Dermis blood vessel endothelial cell (primary cell): ENCODE measurements around the gene STK24. TPM values are rescaled to one million over a fixed set of nuclear protein-coding genes. Genes with fewer than 3 reads are reported as not detected.
A peak's percentile ranks its signal among the peaks of the same experiment; 100 is the strongest.
"Not testable (repeated sequence)": the region's sequence is repeated elsewhere in the genome, so short reads cannot be mapped to it uniquely, and the experiment has no call there.

Source experiments
- DNase-seq: peaks from one replicate; pipeline ENCODE4 v3.0.0; 2010
- total RNA-seq: library from RNA; depleted of rRNA; stranded (reverse); fragments of >200 nt; gene quantifications from 2 replicates; pipeline ENCODE4 v1.2.3, GENCODE V29; 2014

Gene STK24
- total RNA-seq, 1 donor from 2014 or later: 40.8 TPM

GRCh38 chr13:98429977-98430736 is 146.8 kb downstream of the STK24 start:
- DNase-seq: no peak

DNA sequence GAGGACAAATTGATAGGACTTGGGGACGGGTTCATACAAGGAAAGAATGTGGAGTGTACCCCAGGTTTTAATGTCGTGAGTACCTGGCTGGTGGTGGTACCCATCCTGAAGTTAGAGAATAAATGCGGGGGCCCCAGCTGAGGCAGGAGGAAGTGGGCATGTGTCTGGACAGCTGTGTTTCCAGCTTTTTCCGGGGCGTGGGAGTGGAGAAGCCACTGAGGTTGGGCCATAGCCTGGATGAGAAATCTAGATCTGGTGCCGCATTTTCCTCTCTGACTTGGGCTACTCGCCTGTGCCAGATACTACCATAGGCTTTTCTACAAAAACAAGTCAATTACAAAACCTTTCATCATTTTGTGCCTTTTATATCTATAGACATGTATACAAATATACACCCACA is 147.4 kb downstream of the STK24 start:
- DNase-seq: no peak

- no peak for DNase-seq
Observed at GRCh38 chr13:98429081-98429480, 147.8 kb downstream of the STK24 start.

GRCh38 chr13:98428256-98428966 is 148.5 kb downstream of the STK24 start:
- no peak for DNase-seq

DNA sequence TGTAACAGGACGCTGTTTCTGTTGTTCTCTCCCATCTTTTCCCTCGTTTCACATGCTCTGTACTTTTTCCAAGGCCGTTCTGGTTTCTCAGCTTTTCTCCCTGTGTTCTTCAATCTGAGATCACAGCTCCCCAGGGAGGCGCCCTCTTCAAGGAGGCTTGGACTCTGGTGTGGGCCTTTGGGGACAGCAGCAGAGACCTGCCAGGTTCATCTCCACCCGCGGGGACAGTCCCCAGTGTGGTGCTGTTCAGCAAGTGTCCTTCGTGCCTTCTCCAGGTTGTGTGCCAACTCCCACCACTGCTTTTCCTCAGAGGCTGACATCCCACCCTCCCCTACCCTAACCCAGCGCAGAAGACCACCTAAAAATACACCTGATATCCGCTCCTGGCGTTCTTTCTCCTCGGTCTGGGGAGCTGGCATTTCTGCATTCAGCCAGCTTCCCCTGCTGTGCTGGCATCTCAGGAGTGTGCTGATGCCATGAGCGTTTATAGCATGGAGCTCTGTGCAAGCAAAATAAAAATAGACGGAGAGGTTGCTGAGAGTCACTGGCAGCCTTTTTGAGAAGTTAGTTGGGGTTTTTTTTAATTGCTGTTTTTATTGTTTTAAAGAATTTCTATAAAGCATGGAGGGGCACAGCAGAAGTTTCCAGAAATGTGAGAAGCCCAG is 149.4 kb downstream of the STK24 start:
- no peak for DNase-seq

DNA sequence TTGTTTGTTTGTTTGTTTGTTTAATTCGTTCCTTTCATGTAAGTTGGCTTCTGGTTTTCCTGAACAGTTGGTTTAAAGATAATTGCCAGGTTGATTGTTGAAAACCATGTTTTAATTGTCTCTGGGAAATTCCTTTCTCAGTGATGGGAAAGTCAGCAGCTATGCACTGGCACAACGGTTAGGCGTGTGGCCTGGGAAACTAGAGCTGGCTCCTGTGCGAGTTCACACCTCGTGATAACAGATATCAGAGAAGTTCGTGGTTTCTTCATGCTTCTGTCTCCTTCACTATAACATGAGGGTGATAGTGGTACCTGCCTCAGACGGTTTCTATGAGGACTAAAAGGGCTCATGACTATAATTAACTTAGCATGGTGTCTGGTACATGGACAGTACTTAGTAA is 153.5 kb downstream of the STK24 start:
- DNase-seq: no peak

- no peak for DNase-seq
Observed at GRCh38 chr13:98422046-98422445, 154.9 kb downstream of the STK24 start.

- DNase-seq: no peak
Observed at GRCh38 chr13:98420554-98421175, 156.2 kb downstream of the STK24 start.

- DNase-seq: no peak
Observed at GRCh38 chr13:98419786-98420553, 156.9 kb downstream of the STK24 start.

GRCh38 chr13:98416408-98416807 is 160.5 kb downstream of the STK24 start:
- DNase-seq: no peak

DNA sequence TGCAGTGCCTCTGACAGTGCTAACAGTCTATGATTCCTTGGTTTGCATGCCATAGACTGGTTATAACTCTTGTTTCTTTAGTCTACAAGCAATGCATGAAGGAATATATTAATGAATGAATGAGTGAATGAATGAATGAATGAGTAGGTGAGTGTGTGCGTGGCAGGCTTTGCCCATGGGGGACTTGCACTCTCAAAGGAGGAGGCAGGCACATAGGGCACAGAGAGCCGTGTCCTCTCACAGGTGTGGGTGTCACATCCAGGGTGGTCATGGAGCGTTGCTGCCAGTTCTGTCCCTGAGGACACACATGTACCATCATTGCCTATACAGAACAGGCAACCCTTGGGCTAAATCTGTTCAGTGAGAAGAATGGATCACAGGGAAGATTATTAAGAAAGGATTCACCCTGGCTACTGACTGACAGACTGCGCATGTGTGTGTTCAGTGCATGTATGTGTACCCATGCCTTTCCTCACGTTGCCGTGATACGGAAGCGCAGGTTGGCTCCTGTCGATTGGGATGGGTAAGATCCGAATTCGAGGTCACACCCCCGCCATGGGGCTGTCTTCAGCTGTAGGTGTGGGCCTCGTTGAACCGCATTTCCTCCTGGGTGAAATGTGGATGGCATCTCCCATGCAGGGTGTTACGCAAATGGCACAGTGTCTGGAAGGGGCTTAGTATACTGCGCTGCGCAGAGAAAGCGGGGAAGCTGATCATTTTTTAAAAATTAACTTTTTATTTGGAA is 161.4 kb downstream of the STK24 start:
- no peak for DNase-seq

GRCh38 chr13:98413796-98414195 is 163.1 kb downstream of the STK24 start:
- DNase-seq: no peak

DNA sequence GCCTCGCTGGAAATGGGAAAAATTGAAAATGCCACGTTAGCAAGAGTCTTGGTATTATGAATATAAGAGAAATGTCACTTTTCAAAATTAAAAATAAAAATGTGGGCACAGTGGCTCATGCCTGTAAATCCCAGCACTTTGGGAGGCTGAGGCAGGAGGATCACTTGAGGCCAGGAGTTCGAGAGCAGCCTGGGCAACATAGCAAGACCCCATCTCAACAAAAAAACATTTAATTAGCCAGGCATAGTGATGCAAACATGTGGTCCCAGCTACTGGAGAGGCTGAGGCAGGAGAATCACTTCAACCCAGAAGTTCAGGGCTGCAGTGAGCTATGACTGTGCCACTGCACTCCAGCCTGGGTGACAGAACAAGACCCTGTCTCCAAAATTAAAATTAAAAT is 163.6 kb downstream of the STK24 start:
- not testable (repeated sequence) for DNase-seq

DNA sequence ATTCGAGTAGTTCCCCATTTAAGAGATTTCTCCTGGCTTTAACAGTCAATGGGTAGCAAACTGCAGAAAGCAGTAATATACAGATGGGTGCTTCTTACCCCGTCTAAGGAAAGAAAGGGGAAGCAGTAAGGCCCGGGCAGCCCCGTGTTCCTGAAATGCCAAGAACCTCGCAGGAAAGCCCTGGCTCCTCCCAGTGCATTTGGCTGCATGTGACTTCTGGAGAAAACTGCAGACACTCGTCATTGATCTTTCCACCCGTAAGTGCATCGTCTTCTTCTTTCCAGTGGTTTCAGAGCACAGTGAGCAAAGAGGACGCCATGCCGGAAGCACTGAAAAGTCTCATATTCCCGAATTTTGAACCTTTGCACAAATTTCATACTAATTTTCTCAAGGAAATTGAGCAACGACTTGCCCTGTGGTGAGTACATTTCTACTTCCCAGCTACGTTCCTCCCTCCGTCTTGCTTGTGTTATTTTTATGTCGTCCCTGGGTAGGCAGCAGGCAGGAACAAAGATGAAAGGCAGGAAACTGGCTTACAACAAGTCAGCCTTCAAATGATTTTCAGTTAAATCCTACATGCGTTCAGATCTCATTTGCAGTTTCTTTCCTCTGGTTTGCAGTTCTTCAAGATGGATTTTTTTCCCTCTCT is 165.2 kb downstream of the STK24 start:
- DNase-seq: peak; percentile 25

GRCh38 chr13:98411013-98411412 is 165.9 kb downstream of the STK24 start:
- DNase-seq: no peak

GRCh38 chr13:98410612-98411011 is 166.3 kb downstream of the STK24 start:
- DNase-seq: no peak

- DNase-seq: no peak
Observed at GRCh38 chr13:98409281-98409680, 167.6 kb downstream of the STK24 start.

GRCh38 chr13:98407575-98407974 is 169.3 kb downstream of the STK24 start:
- DNase-seq: no peak

DNA sequence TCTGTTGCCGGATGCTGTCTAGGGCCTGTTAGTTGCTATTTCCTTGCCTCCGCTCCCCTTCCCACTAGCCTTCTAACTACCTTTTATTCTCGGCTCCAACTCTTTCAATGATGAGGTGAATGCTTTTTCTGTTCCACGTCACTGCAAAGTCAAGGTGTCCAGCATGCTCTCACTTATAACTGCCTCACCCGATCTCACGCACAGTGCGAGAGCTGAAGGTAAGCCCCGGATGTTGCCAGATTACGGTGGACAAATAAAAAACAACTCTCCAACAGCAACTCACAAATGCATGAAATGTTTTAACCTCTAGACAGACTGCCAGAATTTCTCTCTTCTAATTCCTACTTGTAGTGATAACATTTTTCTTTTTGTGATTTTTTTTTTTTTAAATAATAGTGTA is 169.9 kb downstream of the STK24 start:
- DNase-seq: no peak

DNA sequence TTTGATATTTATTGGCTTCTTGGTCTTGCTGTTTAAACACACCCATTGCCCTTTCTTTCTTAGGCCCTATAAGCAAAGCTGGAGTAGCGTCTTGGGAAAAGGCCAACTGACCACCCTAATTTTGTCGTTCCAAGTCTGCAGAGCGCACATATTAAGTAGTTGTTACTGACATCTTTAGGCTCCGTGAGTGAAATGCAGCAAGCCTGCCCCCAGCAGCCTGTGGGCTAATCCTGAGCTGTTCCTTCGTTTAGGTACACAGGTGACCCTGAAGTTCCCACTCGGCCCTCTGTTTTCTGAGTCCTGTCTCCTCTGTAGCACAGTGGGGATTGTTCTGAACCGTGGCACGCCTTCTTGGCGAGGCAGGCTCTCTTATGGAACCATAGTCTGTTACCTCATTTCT is 170.5 kb downstream of the STK24 start:
- DNase-seq: no peak

GRCh38 chr13:98405690-98406344 is 171.1 kb downstream of the STK24 start:
- DNase-seq: no peak
